CD4-positive, alpha-beta T cell treated with Interferon gamma for 1 hour (primary cell): Measurements from ENCODE around the gene SPATA20.

Experiments
- DNase-seq: peaks from one replicate; pipeline ENCODE4 v3.0.0-alpha.2; 2020

SPATA20 gene

GRCh38 chr17:50560185-50560824 is 13.3 kb downstream of the SPATA20 start, which contains the start of gene CACNA1G:
Gene CACNA1G (plus strand): TSS chr17:50560715. CDS start chr17:50561460, 745 bp downstream.
- peak; percentile 86 for DNase-seq

GRCh38 chr17:50560931-50561745 is 14.2 kb downstream of the SPATA20 start:
- no peak for DNase-seq

GRCh38 chr17:50561746-50562141 is 14.8 kb downstream of the SPATA20 start:
- no peak for DNase-seq

- no peak for DNase-seq
Observed at GRCh38 chr17:50562242-50563091, 15.5 kb downstream of the SPATA20 start.

- DNase-seq = no peak
Observed at GRCh38 chr17:50563092-50563511, 16.1 kb downstream of the SPATA20 start.

- DNase-seq = no peak
Observed at GRCh38 chr17:50564916-50565315, 17.9 kb downstream of the SPATA20 start.

GRCh38 chr17:50565402-50566350 is 18.7 kb downstream of the SPATA20 start:
- no peak for DNase-seq

GRCh38 chr17:50566886-50567285 is 19.9 kb downstream of the SPATA20 start:
- no peak for DNase-seq

GRCh38 chr17:50568659-50569058 is 21.7 kb downstream of the SPATA20 start:
- no peak for DNase-seq

GRCh38 chr17:50569592-50569991 is 22.6 kb downstream of the SPATA20 start:
- no peak for DNase-seq

- DNase-seq = no peak
Observed at GRCh38 chr17:50570032-50570431, 23.1 kb downstream of the SPATA20 start.

GRCh38 chr17:50570528-50570927 is 23.6 kb downstream of the SPATA20 start:
- DNase-seq = no peak

GRCh38 chr17:50571681-50572080 is 24.7 kb downstream of the SPATA20 start:
- DNase-seq = no peak

- no peak for DNase-seq
Observed at GRCh38 chr17:50572541-50572940, 25.6 kb downstream of the SPATA20 start.

- no peak for DNase-seq
Observed at GRCh38 chr17:50573866-50574611, 27.1 kb downstream of the SPATA20 start.

- no peak for DNase-seq
Observed at GRCh38 chr17:50575581-50576210, 28.7 kb downstream of the SPATA20 start.

GRCh38 chr17:50576864-50577263 is 29.9 kb downstream of the SPATA20 start:
- DNase-seq = no peak

GRCh38 chr17:50577451-50577954 is 30.5 kb downstream of the SPATA20 start:
- no peak for DNase-seq

GRCh38 chr17:50578173-50578572 is 31.2 kb downstream of the SPATA20 start:
- no peak for DNase-seq

GRCh38 chr17:50579399-50579798 is 32.4 kb downstream of the SPATA20 start:
- DNase-seq = no peak

GRCh38 chr17:50580646-50581045 is 33.7 kb downstream of the SPATA20 start:
- DNase-seq = no peak
